ENCODE measurements around the gene FBXO33.

The FBXO33 gene

GRCh38 chr14:39430762-39431415, 1.3 kb downstream of the FBXO33 start:
- peak; percentile 28 for DNase-seq (ENCODE audit: low spot score)

DNA sequence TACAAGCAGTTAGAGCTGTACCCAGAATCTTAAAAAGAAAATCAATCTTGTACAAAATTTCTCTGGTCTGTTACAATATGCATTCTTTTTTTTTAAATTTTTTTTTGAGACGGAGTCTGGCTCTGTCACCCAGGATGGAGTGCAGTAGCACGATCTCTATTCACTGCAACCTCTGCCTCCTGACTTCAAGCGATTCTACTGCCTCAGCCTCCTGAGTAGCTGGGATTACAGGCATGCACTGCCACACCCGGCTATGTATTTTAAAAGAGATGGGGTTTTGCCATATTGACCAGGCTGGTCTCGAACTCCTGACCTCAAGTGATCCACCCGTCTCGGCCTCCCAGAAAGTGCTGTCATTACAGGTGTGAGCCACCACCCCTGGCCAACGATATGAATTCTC, 4.1 kb downstream of the FBXO33 start:
- DNase-seq (ENCODE audit: low spot score) = no peak

- peak; percentile 19 for DNase-seq (ENCODE audit: low spot score)
Observed at GRCh38 chr14:39426605-39427004, 5.6 kb downstream of the FBXO33 start.

- DNase-seq (ENCODE audit: low spot score) = no peak
Observed at GRCh38 chr14:39425947-39426346, 6.3 kb downstream of the FBXO33 start.

GRCh38 chr14:39423793-39424192, 8.4 kb downstream of the FBXO33 start:
- no peak for DNase-seq (ENCODE audit: low spot score)

DNA sequence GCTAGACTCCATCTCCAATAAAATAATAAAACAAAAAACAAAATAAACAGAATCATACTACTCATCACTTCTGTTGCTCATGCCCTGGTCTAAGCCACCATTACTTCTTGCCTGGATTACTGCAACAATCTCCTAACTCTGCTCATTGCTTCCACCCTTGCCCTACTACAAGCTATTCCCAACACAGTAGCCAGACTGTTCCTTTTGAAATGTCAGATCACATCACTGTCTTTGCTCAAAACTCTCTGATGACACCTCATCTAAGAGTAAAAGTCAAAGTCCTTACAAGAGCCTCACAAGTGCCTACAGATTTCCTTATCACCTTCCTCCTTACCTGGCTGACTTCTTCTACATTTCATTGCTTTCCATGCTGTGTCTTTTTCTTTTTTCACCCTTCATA, 10.0 kb downstream of the FBXO33 start:
- DNase-seq (ENCODE audit: low spot score) = no peak

DNA sequence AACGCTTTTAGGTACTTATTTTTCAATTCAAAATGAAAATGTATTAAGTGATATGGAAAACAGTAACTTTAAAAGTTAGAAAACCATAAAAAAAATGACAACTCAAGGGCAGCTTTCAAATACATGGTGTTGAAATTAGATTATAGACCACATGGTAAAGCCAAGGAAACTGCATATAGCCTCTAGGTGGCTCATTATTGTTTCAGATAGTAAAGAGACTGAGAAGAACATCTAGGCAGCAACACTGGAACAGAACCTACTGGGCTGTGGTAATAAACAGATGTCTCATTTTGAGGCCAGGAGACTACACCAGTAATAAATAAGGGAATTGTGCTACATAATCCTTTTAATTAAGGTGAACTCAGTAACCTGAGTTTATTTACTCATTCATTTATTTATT, 13.0 kb downstream of the FBXO33 start:
- no peak for DNase-seq (ENCODE audit: low spot score)

- DNase-seq (ENCODE audit: low spot score) = no peak
Observed at GRCh38 chr14:39417014-39417413, 15.2 kb downstream of the FBXO33 start.

- no peak for DNase-seq (ENCODE audit: low spot score)
Observed at GRCh38 chr14:39416072-39416471, 16.2 kb downstream of the FBXO33 start.

- no peak for DNase-seq (ENCODE audit: low spot score)
Observed at GRCh38 chr14:39406560-39406959, 25.7 kb downstream of the FBXO33 start.

- no peak for DNase-seq (ENCODE audit: low spot score)
Observed at GRCh38 chr14:39398382-39398781, 33.9 kb downstream of the FBXO33 start.

- no peak for DNase-seq (ENCODE audit: low spot score)
Observed at GRCh38 chr14:39396448-39396847, 35.8 kb downstream of the FBXO33 start.

GRCh38 chr14:39395555-39396254, 36.5 kb downstream of the FBXO33 start:
- DNase-seq (ENCODE audit: low spot score) = no peak

- DNase-seq (ENCODE audit: low spot score) = no peak
Observed at GRCh38 chr14:39393289-39393688, 38.9 kb downstream of the FBXO33 start.

GRCh38 chr14:39384177-39384576, 48.1 kb downstream of the FBXO33 start:
- DNase-seq (ENCODE audit: low spot score) = no peak

- no peak for DNase-seq (ENCODE audit: low spot score)
Observed at GRCh38 chr14:39383741-39384140, 48.5 kb downstream of the FBXO33 start.

- peak; percentile 38 for DNase-seq (ENCODE audit: low spot score)
Observed at GRCh38 chr14:39383026-39383660, 49.1 kb downstream of the FBXO33 start.

DNA sequence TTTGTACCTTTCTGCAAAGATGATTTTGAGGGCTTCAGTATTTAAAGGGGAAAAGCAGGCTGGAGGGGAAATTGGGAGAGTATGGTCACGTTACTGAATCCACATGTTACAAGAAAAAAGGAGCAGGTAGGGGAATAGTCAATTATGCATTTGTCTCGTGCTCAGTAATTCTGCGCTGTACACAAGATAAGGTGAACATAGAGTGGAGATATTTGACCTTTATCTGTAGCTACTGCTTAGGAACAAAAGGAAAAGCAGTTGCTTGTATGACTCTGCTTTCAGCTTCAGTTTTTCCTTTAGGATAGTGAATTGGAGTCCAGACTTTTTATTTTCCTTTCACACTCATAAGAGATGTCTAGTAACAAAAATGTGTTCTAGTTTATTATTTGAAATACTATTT, 49.8 kb downstream of the FBXO33 start:
- DNase-seq (ENCODE audit: low spot score) = no peak

- DNase-seq (ENCODE audit: low spot score) = no peak
Observed at GRCh38 chr14:39381366-39381765, 50.9 kb downstream of the FBXO33 start.

DNA sequence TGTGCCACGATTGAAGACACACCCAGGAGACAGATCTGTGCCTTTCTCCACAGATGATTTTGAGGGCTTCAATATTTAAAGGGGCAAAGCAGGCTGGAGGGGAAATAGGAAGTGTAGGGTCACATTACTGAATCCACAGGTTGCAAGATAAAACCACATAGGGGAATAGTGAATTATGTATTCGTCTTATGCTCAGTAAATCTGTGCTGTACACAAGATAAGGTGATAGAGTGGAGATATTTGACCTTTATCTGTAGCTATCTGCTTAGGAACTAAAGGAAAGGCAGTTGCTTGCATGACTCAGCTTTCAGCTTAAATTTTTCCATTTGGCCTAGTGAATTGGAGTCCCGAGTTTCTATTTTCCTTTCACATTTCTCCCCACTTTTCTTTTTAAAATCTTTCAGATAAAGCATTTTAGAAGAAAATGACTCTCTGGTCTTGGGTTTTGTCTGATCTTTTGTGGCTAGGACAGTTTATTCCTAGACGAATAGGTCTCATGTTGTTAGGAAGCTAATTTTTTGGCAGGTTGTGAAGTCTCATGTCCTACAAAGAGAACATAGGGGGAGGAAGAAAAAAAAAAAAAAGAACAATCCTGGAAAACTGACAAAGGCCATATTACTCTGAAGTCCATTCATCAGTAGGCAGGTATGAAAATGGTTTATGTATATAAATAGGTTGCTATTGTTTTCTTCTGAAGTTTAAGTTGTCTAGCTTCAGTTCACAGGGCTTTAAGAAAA, 55.4 kb downstream of the FBXO33 start:
- DNase-seq (ENCODE audit: low spot score) = no peak

- DNase-seq (ENCODE audit: low spot score) = no peak
Observed at GRCh38 chr14:39374851-39375250, 57.4 kb downstream of the FBXO33 start.

DNA sequence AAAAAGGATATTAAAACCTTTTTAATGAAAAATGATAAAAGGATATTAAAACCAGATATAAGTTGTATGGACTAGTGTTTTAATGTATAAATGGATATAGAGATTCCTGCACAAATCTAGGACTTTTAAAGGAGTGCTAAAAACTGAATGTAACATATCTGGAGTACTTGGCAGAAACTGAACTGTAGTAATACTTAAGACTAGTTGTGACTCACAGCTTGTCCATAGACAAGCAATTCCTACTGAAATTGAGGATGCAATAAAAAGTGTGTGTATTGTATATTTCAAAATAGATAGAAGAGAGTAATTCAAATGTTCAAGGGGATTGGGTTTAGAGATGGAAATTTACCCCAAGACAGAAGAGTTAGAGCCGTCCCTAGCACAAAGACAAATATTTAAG, 59.6 kb downstream of the FBXO33 start:
- DNase-seq (ENCODE audit: low spot score) = no peak

GRCh38 chr14:39370415-39370814, 61.8 kb downstream of the FBXO33 start:
- DNase-seq (ENCODE audit: low spot score) = no peak
